ENCODE measurements around the gene SKI. TPM values are rescaled to one million over a fixed set of nuclear protein-coding genes. Genes with fewer than 3 reads are reported as not detected.

The SKI gene
- total and polyA plus RNA-seq, 2 of the 8 experiments (the other 6 are each of a cell fraction or from before 2014, with no cell fraction given), result 8.3 to 87.6 TPM

- H4K20me1 ChIP-seq (replicated peaks in 1 of 2; ENCODE audit: control insufficient read depth in 1 of 2, insufficient read depth in 2 of 2, low read length in 2 of 2), result peaks cover 19 to 42% of the 10 kb centered on the region in 2 experiments
- no peaks in the 10 kb centered on the region for H3K27me3 ChIP-seq (replicated peaks in 1 of 4; ENCODE audit: control insufficient read depth in 3 of 4, extremely low read depth in 1 of 4, insufficient read depth in 3 of 4, low read length in 3 of 4)
- no peaks in the 10 kb centered on the region for H3K9me3 ChIP-seq (ENCODE audit: insufficient read depth in 2 of 2, low read depth in 1 of 2, low read length in 1 of 2)
- H2BK15ac ChIP-seq (ENCODE audit: low read length), result no peak overlapping the region
- H3K4me2 ChIP-seq (ENCODE audit: insufficient read depth in 1 of 2, low read depth in 2 of 2, low read length in 2 of 2), result no peak overlapping the region
- H3K18ac ChIP-seq (ENCODE audit: extremely low read depth, low read length), result no peak overlapping the region
- no peak overlapping the region for H3K56ac ChIP-seq (replicated peaks; ENCODE audit: insufficient read length, low read depth, low read length)
- ChIA-PET POLR2A (ENCODE audit: partially characterized antibody) (interaction anchor here (0.6 to 1.1 kb wide), 3 partner anchors 16 to 47 kb away, joined by 3 read pairs; no protein-coding TSS in a partner anchor), CTCF (ENCODE audit: partially characterized antibody) (interaction anchor here (0.9 to 2.3 kb wide), 8 partner anchors 12 to 127 kb away, joined by 3 to 6 read pairs (median 3); partner anchors contain the start of gene FAAP20)
- H2AK5ac ChIP-seq (ENCODE audit: low read depth, low read length), result no peak overlapping the region
- H2AFZ ChIP-seq (ENCODE audit: low read length), result no peak overlapping the region
- H3K14ac ChIP-seq (ENCODE audit: insufficient read length), result no peak overlapping the region
- H3K4me1 ChIP-seq (replicated peaks in 1 of 4; ENCODE audit: control insufficient read depth in 3 of 4, insufficient read depth in 4 of 4, low read length in 3 of 4), result peaks cover 0 to 18% (median 12%) of the 10 kb centered on the region in 4 experiments; a peak in 5 of 7 replicates
- WGBS, 2 experiments (ENCODE audit: extremely low coverage in 1 of 2, insufficient coverage in 1 of 2, insufficient read length in 1 of 2, insufficient replicate concordance in 2 of 2, low coverage in 1 of 2, low lambda C conversion rate in 2 of 2, missing lambda C conversion rate in 1 of 2), result 92% methylated on average over 16 of the region's 16 CpGs; no CpG with 5 or more reads in 1 of the 2 experiments
- peaks cover 20% of the 10 kb centered on the region for H3K79me1 ChIP-seq (ENCODE audit: low read depth, low read length)
- H2BK20ac ChIP-seq (ENCODE audit: low read length), result no peak overlapping the region
- TF ChIP-seq JUND (IDR thresholded peaks at IDR 0.05; ENCODE audit: low read length) (no peak), YY1 (IDR thresholded peaks at IDR 0.05; ENCODE audit: low read depth, low read length) (no peak), BCL11A (IDR thresholded peaks at IDR 0.05; ENCODE audit: low read depth in 2 of 2, low read length in 2 of 2) (no peak), EZH2 (IDR thresholded peaks at IDR 0.05; ENCODE audit: low read depth, low read length, severe bottlenecking) (no peak), JUN (IDR thresholded peaks at IDR 0.05; ENCODE audit: low read depth, low read length) (no peak), RFX5 (IDR thresholded peaks at IDR 0.05; ENCODE audit: borderline replicate concordance, low read depth, low read length) (no peak), CBX8 (IDR thresholded peaks at IDR 0.05; ENCODE audit: borderline replicate concordance, low read depth, low read length) (no peak), TEAD4 (IDR thresholded peaks at IDR 0.05; ENCODE audit: low read depth, low read length) (no peak)
- H4K8ac ChIP-seq (ENCODE audit: extremely low read depth, insufficient read depth, low read length), result peak overlapping the region; percentile 80
- FAIRE-seq (no peak), DNase-seq (ENCODE audit: low read depth in 1 of 2, low spot score in 2 of 2) (no peak)
- H3K23me2 ChIP-seq (ENCODE audit: low read depth, low read length), result no peaks in the 10 kb centered on the region
- peak overlapping the region in 1 of 4 experiments; percentile 10; a peak in 1 of 7 replicates for H3K9ac ChIP-seq (replicated peaks in 1 of 4; ENCODE audit: extremely low read depth in 1 of 4, low read depth in 3 of 4, low read length in 3 of 4)
- no peak overlapping the region for H3K4me3 ChIP-seq (ENCODE audit: extremely low read depth in 1 of 4, insufficient read depth in 2 of 4, low read depth in 3 of 4, low read length in 4 of 4)
- H3K27ac ChIP-seq (ENCODE audit: low read depth, low read length), result no peak overlapping the region
- H3K23ac ChIP-seq (ENCODE audit: insufficient read length), result no peak overlapping the region
- no peaks in the 10 kb centered on the region for H3K36me3 ChIP-seq (ENCODE audit: control insufficient read depth in 2 of 4, insufficient read depth in 4 of 4, low read length in 3 of 4)
- peaks cover 33 to 99% of the 10 kb centered on the region in 2 experiments for H3K79me2 ChIP-seq (ENCODE audit: control insufficient read depth in 1 of 2, insufficient read depth in 2 of 2, low read length in 2 of 2)
- H2BK120ac ChIP-seq (replicated peaks; ENCODE audit: low read depth, low read length), result no peak overlapping the region
- H3K4ac ChIP-seq (replicated peaks; ENCODE audit: insufficient read length, low read depth, low read length), result no peak overlapping the region
- no peak overlapping the region for H4K5ac ChIP-seq (ENCODE audit: insufficient read length, low read depth, low read length)
- H2BK12ac ChIP-seq (ENCODE audit: low read depth, low read length), result no peak overlapping the region
- H4K91ac ChIP-seq (replicated peaks; ENCODE audit: insufficient read length, low read length), result no peak overlapping the region
- H2BK5ac ChIP-seq (ENCODE audit: low read depth, low read length), result no peak overlapping the region; the same call in 1 of the 2 replicates
Measured at GRCh38 chr1:2266301-2266975, 38.3 kb downstream of the SKI start.

All from H1 (cell line).